ENCODE results near the gene SMYD3. TPM values are rescaled to one million over a fixed set of nuclear protein-coding genes. Genes with fewer than 3 reads are reported as not detected.

Gene SMYD3
- total and polyA plus RNA-seq, 4 donors, result 10.5 to 40.1 (median 32.5) TPM

DNA sequence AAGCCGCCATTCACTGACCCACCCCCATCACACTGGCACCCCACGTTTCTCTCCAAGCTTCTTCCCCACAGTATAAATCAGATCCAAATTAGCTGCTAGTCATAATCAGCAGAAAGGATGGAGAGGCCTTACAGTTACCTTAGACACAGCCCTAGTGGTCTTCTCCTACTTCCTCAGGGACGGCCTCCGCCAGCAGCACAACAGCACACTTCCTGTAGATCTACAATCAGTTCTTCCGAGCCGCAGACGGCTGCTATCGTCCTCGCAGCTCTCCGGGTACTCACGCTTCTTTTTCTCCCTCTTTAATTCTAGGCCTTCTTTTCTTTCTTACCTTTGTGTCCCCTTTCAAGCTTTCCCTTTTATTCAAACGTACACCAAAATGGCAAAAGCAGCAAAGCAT is 313.5 kb downstream of the SMYD3 start:
- no peaks in the 10 kb centered on the region for H3K27me3 ChIP-seq (ENCODE audit: control insufficient read depth in 3 of 3, insufficient read depth in 3 of 3, low read length in 2 of 3)
- WGBS, 2 donors, result 93 to 94% methylated on average over 12 of the region's 12 CpGs
- DNase-seq (no peak), ATAC-seq (ENCODE audit: insufficient read depth, low FRiP score) (no peak)
- H3K9ac ChIP-seq (ENCODE audit: insufficient read depth in 1 of 2, low read length in 2 of 2), result no peak overlapping the region
- no peaks in the 10 kb centered on the region for H3K9me3 ChIP-seq (ENCODE audit: control insufficient read depth in 4 of 4, insufficient read depth in 3 of 4, low read length in 3 of 4)
- H3K4me1 ChIP-seq (ENCODE audit: control insufficient read depth in 5 of 5, insufficient read depth in 5 of 5, low read length in 5 of 5), result no peaks in the 10 kb centered on the region
- H3K27ac ChIP-seq (ENCODE audit: low read depth in 1 of 2, low read length in 1 of 2), result no peak overlapping the region
- no peaks in the 10 kb centered on the region for H3K36me3 ChIP-seq (ENCODE audit: control insufficient read depth in 4 of 4, insufficient read depth in 4 of 4, low read length in 4 of 4)
- H3K4me3 ChIP-seq, result no peak overlapping the region
- TF ChIP-seq, protein P1, sequence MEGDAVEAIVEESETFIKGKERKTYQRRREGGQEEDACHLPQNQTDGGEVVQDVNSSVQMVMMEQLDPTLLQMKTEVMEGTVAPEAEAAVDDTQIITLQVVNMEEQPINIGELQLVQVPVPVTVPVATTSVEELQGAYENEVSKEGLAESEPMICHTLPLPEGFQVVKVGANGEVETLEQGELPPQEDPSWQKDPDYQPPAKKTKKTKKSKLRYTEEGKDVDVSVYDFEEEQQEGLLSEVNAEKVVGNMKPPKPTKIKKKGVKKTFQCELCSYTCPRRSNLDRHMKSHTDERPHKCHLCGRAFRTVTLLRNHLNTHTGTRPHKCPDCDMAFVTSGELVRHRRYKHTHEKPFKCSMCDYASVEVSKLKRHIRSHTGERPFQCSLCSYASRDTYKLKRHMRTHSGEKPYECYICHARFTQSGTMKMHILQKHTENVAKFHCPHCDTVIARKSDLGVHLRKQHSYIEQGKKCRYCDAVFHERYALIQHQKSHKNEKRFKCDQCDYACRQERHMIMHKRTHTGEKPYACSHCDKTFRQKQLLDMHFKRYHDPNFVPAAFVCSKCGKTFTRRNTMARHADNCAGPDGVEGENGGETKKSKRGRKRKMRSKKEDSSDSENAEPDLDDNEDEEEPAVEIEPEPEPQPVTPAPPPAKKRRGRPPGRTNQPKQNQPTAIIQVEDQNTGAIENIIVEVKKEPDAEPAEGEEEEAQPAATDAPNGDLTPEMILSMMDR (IDR thresholded peaks at IDR 0.05; ENCODE audit: control extremely low read depth, extremely low read depth), result no peak

DNA sequence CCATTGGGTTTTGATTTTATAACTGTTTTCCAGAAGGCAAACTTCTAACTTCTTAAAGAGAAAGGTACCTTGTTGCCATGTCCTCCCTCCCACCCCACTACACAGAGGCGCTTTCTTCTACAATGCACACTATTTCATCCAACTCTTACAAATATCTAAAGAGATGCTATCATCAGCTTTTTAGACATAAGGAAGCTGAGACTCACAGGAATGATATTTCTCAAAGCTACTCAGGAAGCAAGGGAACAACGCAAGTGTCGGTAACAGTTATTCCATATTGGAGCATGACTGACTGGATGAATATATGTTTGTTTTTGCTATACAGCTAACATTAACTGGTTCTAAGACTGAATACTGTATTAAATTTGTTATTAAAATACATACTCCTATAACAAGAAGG is 318.0 kb downstream of the SMYD3 start:
- TF ChIP-seq, protein P1 (IDR thresholded peaks at IDR 0.05; ENCODE audit: control extremely low read depth, extremely low read depth), result no peak
- H3K27me3 ChIP-seq (ENCODE audit: control insufficient read depth in 3 of 3, insufficient read depth in 3 of 3, low read length in 2 of 3), result no peaks in the 10 kb centered on the region
- WGBS, 2 donors, result 93 to 96% methylated on average over 3 of the region's 3 CpGs
- DNase-seq (no peak), ATAC-seq (ENCODE audit: insufficient read depth, low FRiP score) (no peak)
- no peak overlapping the region for H3K27ac ChIP-seq (ENCODE audit: low read depth in 1 of 2, low read length in 1 of 2)
- H3K9ac ChIP-seq (ENCODE audit: insufficient read depth in 1 of 2, low read length in 2 of 2), result no peak overlapping the region
- H3K36me3 ChIP-seq (ENCODE audit: control insufficient read depth in 4 of 4, insufficient read depth in 4 of 4, low read length in 4 of 4), result no peaks in the 10 kb centered on the region
- H3K9me3 ChIP-seq (ENCODE audit: control insufficient read depth in 4 of 4, insufficient read depth in 3 of 4, low read length in 3 of 4), result no peaks in the 10 kb centered on the region
- H3K4me3 ChIP-seq, result no peak overlapping the region
- peaks cover 0 to 1% (median 0%) of the 10 kb centered on the region in 5 donors for H3K4me1 ChIP-seq (ENCODE audit: control insufficient read depth in 5 of 5, insufficient read depth in 5 of 5, low read length in 5 of 5)

DNA sequence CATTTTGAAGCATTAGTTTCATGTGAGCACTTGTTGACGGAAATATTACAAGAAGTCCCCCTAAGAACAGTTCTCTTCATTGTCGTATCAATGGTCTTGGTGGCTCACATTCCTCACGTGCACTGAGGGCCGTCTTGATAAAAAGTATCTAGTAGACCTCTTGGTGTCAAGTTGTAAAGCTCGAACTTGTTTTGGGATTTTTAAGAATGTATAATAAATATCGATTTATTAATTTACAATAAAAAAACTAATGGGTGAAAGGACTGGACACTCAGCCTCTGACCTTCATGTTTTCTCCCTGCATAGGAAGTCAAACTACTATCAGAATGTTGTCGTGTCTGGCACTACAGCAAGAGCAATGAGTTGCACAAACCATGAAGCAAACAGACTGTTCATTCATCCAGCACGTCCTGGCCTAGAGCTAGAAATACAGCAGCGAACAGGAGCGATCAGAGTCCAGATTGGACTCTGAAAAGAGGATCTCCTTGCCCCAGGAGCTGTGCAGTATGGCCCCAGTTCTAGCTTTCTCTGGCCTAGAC is 319.2 kb downstream of the SMYD3 start:
- Histone ChIP-seq H3K27me3 (ENCODE audit: control insufficient read depth in 3 of 3, insufficient read depth in 3 of 3, low read length in 2 of 3) (no peaks in the 10 kb centered on the region), H3K27ac (ENCODE audit: low read depth in 1 of 2, low read length in 1 of 2) (no peak overlapping the region), H3K4me1 (ENCODE audit: control insufficient read depth in 5 of 5, insufficient read depth in 5 of 5, low read length in 5 of 5) (peaks cover 0 to 1% (median 0%) of the 10 kb centered on the region in 5 donors), H3K9ac (ENCODE audit: insufficient read depth in 1 of 2, low read length in 2 of 2) (no peak overlapping the region), H3K9me3 (ENCODE audit: control insufficient read depth in 4 of 4, insufficient read depth in 3 of 4, low read length in 3 of 4) (no peaks in the 10 kb centered on the region), H3K36me3 (ENCODE audit: control insufficient read depth in 4 of 4, insufficient read depth in 4 of 4, low read length in 4 of 4) (no peaks in the 10 kb centered on the region), H3K4me3 (no peak overlapping the region)
- no peak for DNase-seq
- WGBS, 2 donors, result 94 to 95% methylated on average over 10 of the region's 10 CpGs
- TF ChIP-seq, protein P1 (IDR thresholded peaks at IDR 0.05; ENCODE audit: control extremely low read depth, extremely low read depth), result no peak
- no peak for ATAC-seq (ENCODE audit: insufficient read depth, low FRiP score)

DNA sequence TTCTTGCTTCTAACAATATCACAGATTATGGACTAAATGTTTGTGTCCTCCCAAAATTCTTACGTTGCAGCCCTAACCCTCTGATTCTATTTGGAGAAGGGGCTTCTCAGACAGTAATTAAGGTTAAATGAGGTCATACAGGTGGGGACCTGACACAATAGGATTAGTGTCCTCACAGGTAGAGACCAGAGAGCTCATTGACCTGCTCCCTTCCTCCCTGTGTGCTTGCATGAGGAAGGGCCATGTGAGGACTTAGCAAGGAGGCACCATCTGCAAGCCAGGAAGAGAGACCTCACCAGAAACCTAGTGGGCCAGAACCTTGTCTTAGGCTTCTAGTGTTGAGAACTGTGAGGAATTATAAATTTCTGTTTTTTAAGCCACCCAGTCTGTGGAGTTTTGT is 322.6 kb downstream of the SMYD3 start:
- Histone ChIP-seq H3K4me3 (no peak overlapping the region), H3K27ac (ENCODE audit: low read depth in 1 of 2, low read length in 1 of 2) (no peak overlapping the region), H3K36me3 (ENCODE audit: control insufficient read depth in 4 of 4, insufficient read depth in 4 of 4, low read length in 4 of 4) (no peaks in the 10 kb centered on the region), H3K9ac (ENCODE audit: insufficient read depth in 1 of 2, low read length in 2 of 2) (no peak overlapping the region), H3K4me1 (ENCODE audit: control insufficient read depth in 5 of 5, insufficient read depth in 5 of 5, low read length in 5 of 5) (peaks cover 0 to 1% (median 0%) of the 10 kb centered on the region in 5 donors), H3K27me3 (ENCODE audit: control insufficient read depth in 3 of 3, insufficient read depth in 3 of 3, low read length in 2 of 3) (no peaks in the 10 kb centered on the region), H3K9me3 (ENCODE audit: control insufficient read depth in 4 of 4, insufficient read depth in 3 of 4, low read length in 3 of 4) (no peaks in the 10 kb centered on the region)
- DNase-seq (no peak), ATAC-seq (ENCODE audit: insufficient read depth, low FRiP score) (no peak)
- WGBS, 2 donors, result 99 to 100% methylated on average over 1 of the region's 1 CpG
- TF ChIP-seq, protein P1 (IDR thresholded peaks at IDR 0.05; ENCODE audit: control extremely low read depth, extremely low read depth), result no peak
